HCT116 (cell line): ENCODE measurements around the gene WDR76. TPM values are rescaled to one million over a fixed set of nuclear protein-coding genes. Genes with fewer than 3 reads are reported as not detected.

Experiments
- ATAC-seq: fragments of 200-7000 bp; cut with Tn5 transposase; 2 replicates; pipeline ENCODE4 v1.9.1; 2020; ENCODE audit warnings: mild to moderate bottlenecking, moderate library complexity
- BruUV-seq: library from RNA; stranded (reverse); fragments of 400-500 nt; replicated peaks from 2 replicates; lab custom pipeline; 2021; lab: Mats Ljungman, UMichigan
- CTCF ChIA-PET: fragments of 300-600 bp; sonication (Branson Sonifier 250); formaldehyde crosslinking; loops from one replicate; lab custom pipeline; 2021; ENCODE audit warnings: antibody characterized with exemption; lab: Charles Lee
- POLR2A ChIA-PET: fragments of 300-600, 350-600 bp; sonication (Branson Sonifier 250); formaldehyde crosslinking; loops from one replicate; lab custom pipeline; 2021; ENCODE audit warnings: antibody characterized with exemption; lab: Charles Lee
- RAD21 ChIA-PET, 2 experiments: fragments of 300-600 bp; sonication (Branson Sonifier 250); formaldehyde crosslinking; loops; one replicate each; lab custom pipeline; 2023; ENCODE audit warnings: low total read pairs in 2 of 2; ENCODE audit not compliant: uncharacterized antibody in 2 of 2, unreplicated experiment in 2 of 2, low non-redundant PET in 1 of 2; lab: Charles Lee
- DNase-seq: peaks from one replicate; pipeline ENCODE4 v3.0.0-alpha.2; 2010; ENCODE audit warnings: low read depth, low spot score
- H2AFZ ChIP-seq: fragments of 200-600 bp; shearing (Covaris generic), sonication (generic); 2 replicates; pipeline ENCODE4 v1.6.1; 2017; ENCODE audit warnings: low read depth, mixed run types, mixed read lengths, antibody characterized with exemption, low read length; ENCODE audit not compliant: poor library complexity, severe bottlenecking
- H3K27ac ChIP-seq: 2 replicates; pipeline ENCODE4 v1.5.1; 2012; ENCODE audit warnings: low read depth, low read length
- H3K27me3 ChIP-seq: fragments of 200-600 bp; sonication (generic); 2 replicates; pipeline ENCODE4 v1.6.1; 2016; ENCODE audit warnings: mixed run types, low read length, mixed read lengths; ENCODE audit not compliant: insufficient read depth
- H3K36me3 ChIP-seq, 2 experiments: fragments of 200-500 bp in 1 of 2; fragments of 200-600 bp in 1 of 2; sonication (Bioruptor generic) in 1 of 2; sonication (generic) in 1 of 2; 2 replicates each; pipeline versions ENCODE4 v1.5.1 to v1.6.1; 2014 to 2016; ENCODE audit warnings: low read length in 2 of 2, inconsistent platforms in 1 of 2, mixed read lengths in 1 of 2, mixed run types in 1 of 2; ENCODE audit not compliant: insufficient read depth in 2 of 2, control insufficient read depth in 1 of 2
- H3K4me1 ChIP-seq, 2 experiments: fragments of 200-600 bp in 1 of 2; sonication (generic) in 1 of 2; 2 replicates each; pipeline versions ENCODE4 v1.5.1 to v1.6.1; 2012 to 2017; ENCODE audit warnings: low read length in 2 of 2, inconsistent platforms in 1 of 2, mild to moderate bottlenecking in 1 of 2, mixed read lengths in 1 of 2, mixed run types in 1 of 2, moderate library complexity in 1 of 2; ENCODE audit not compliant: insufficient read depth in 2 of 2, control insufficient read depth in 1 of 2
- H3K4me2 ChIP-seq: fragments of 200-600 bp; sonication (generic); 2 replicates; pipeline ENCODE4 v1.6.1; 2017; ENCODE audit warnings: mixed run types, low read length, mixed read lengths
- H3K4me3 ChIP-seq, 2 experiments: fragments of 200-600 bp in 1 of 2; sonication (generic) in 1 of 2; replicated peaks in 1 of 2; 2 replicates each; pipeline ENCODE4 v1.5.1; 2011 to 2016; ENCODE audit warnings: low read length in 2 of 2, control low read depth in 1 of 2, low read depth in 1 of 2, mild to moderate bottlenecking in 1 of 2, mixed read lengths in 1 of 2, mixed run types in 1 of 2
- H3K79me2 ChIP-seq: fragments of 200-600 bp; sonication (generic); 2 replicates; pipeline ENCODE4 v1.6.1; 2017; ENCODE audit warnings: mild to moderate bottlenecking, mixed run types, low read length, moderate library complexity, mixed read lengths; ENCODE audit not compliant: insufficient read depth
- H3K9ac ChIP-seq: fragments of 200-600 bp; sonication (generic); 2 replicates; pipeline ENCODE4 v1.6.1; 2016; ENCODE audit warnings: low read length, mixed read lengths
- H3K9me2 ChIP-seq: fragments of 200-600 bp; sonication (generic), shearing (Covaris generic); 2 replicates; pipeline ENCODE4 v1.6.1; 2017; ENCODE audit warnings: mixed run types, mild to moderate bottlenecking, moderate library complexity; ENCODE audit not compliant: insufficient read depth
- H3K9me3 ChIP-seq, 2 experiments: fragments of 200-500 bp in 1 of 2; fragments of 200-600 bp in 1 of 2; sonication (Bioruptor generic) in 1 of 2; sonication (generic) in 1 of 2; 2 replicates each; pipeline ENCODE4 v1.6.1; 2014 to 2017; ENCODE audit warnings: low read length in 2 of 2, mixed read lengths in 2 of 2, inconsistent platforms in 1 of 2, low read depth in 1 of 2, mild to moderate bottlenecking in 1 of 2, mixed run types in 1 of 2, moderate library complexity in 1 of 2; ENCODE audit not compliant: control insufficient read depth in 1 of 2, insufficient read depth in 1 of 2
- H4K20me1 ChIP-seq: fragments of 200-600 bp; sonication (generic), shearing (Covaris generic); 2 replicates; pipeline ENCODE4 v1.6.1; 2017; ENCODE audit warnings: mixed run types, mild to moderate bottlenecking, moderate library complexity; ENCODE audit not compliant: insufficient read depth
- JUND ChIP-seq: IDR thresholded peaks from 2 replicates; pipeline ENCODE4 v1.6.1; 2012
- MAX ChIP-seq: IDR thresholded peaks from 2 replicates; pipeline ENCODE4 v1.6.1; 2012
- POLR2A ChIP-seq: IDR thresholded peaks from 2 replicates; pipeline ENCODE4 v1.7.0; 2011; ENCODE audit warnings: borderline replicate concordance; ENCODE audit not compliant: insufficient read depth, insufficient read length; ENCODE audit errors: extremely low read depth
- POLR2AphosphoS5 ChIP-seq: IDR thresholded peaks from 2 replicates; pipeline ENCODE4 v1.6.1; 2011; ENCODE audit warnings: mild to moderate bottlenecking, low read depth, low read length, moderate library complexity
- SP1 ChIP-seq: IDR thresholded peaks from 2 replicates; pipeline ENCODE4 v1.6.1; 2012; ENCODE audit warnings: low read depth
- SRF ChIP-seq: IDR thresholded peaks from 2 replicates; pipeline ENCODE4 v1.6.1; 2012; ENCODE audit warnings: low read depth
- TCF7L2 ChIP-seq: IDR thresholded peaks from 2 replicates; pipeline ENCODE4 v1.7.0; 2011; ENCODE audit warnings: borderline replicate concordance, inconsistent platforms; ENCODE audit not compliant: insufficient read depth, insufficient read length; ENCODE audit errors: extremely low read depth
- ZBTB33 ChIP-seq: IDR thresholded peaks from 2 replicates; pipeline ENCODE4 v1.6.1; 2011; ENCODE audit warnings: mild to moderate bottlenecking, low read length, moderate library complexity; ENCODE audit not compliant: insufficient replicate concordance; ENCODE audit errors: extremely low read depth
- ZFX ChIP-seq: fragments of 450-650 bp; IDR thresholded peaks from 2 replicates; pipeline ENCODE4 v1.6.1; 2017
- intact Hi-C: fragments of 100-400 bp; cut with micrococcal nuclease; formaldehyde crosslinking; loops from 2 replicates; pipeline ENCODE4 v1.10.0; 2022
- total RNA-seq: library from RNA; stranded (reverse); gene quantifications from one replicate; pipeline ENCODE4 v1.2.1, GENCODE V29; 2021; ENCODE audit not compliant: unreplicated experiment

The WDR76 gene
- total RNA-seq, 1 experiment from 2014 or later: 33.0 TPM

- TF ChIP-seq TCF7L2: no peak
- TF ChIP-seq SRF: no peak
- no peak for TF ChIP-seq MAX
- no peak for TF ChIP-seq SP1
- no peak for TF ChIP-seq JUND
- no peak for TF ChIP-seq ZBTB33
- TF ChIP-seq POLR2A: no peak
These were observed 37.4 kb upstream of the WDR76 start (continued) for GRCh38 chr15:43789409-43789808.

- peak within 1 kb of the TSS; percentile 97 for H3K4me2 ChIP-seq
- no peaks in the 10 kb centered on the region for H4K20me1 ChIP-seq
- H3K9me2 ChIP-seq: no peaks in the 10 kb centered on the region
- DNase-seq (peak; percentile 98), ATAC-seq (peak; percentile 97)
- H3K4me3 ChIP-seq: peak within 1 kb of the TSS; percentile 99 to 100
- peak within 1 kb of the TSS; percentile 100 for H3K9ac ChIP-seq
- peaks cover 13 to 17% of the 10 kb centered on the region in 2 experiments for H3K4me1 ChIP-seq
- TF ChIP-seq JUND (no peak), POLR2A (peak; percentile 70), ZFX (peak; percentile 64; the same call in 1 of the 2 replicates), SP1 (no peak), POLR2AphosphoS5 (peak; percentile 97)
- CTCF ChIA-PET: interaction anchor here (1.3 kb wide), 1 partner anchor 15 kb away, joined by 3 read pairs; the partner anchor contains the start of gene ELL3
- RAD21 ChIA-PET: interaction anchor here in 1 of 2 experiments (0.6 kb wide), 1 partner anchor 466 kb away, joined by 3 read pairs; no protein-coding TSS in a partner anchor
- intact Hi-C loops: no loop called here
- H3K27me3 ChIP-seq: no peaks in the 10 kb centered on the region
- peaks cover 37% of the 10 kb centered on the region for H3K79me2 ChIP-seq
- peaks cover 28 to 40% of the 10 kb centered on the region in 2 experiments for H3K36me3 ChIP-seq
- H3K9me3 ChIP-seq: no peaks in the 10 kb centered on the region
- TSS peak; percentile 56 for BruUV-seq
- POLR2A ChIA-PET: interaction anchor here (1.3 to 2.9 kb wide), 2 partner anchors 9 to 16 kb away, joined by 3 to 8 read pairs; partner anchors contain the start of genes ELL3 and HYPK
- peak within 1 kb of the TSS; percentile 52 for H2AFZ ChIP-seq
- H3K27ac ChIP-seq: peak within 1 kb of the TSS; percentile 93
These were observed 34.6 kb upstream of the WDR76 start, which contains the start of gene SERF2 for GRCh38 chr15:43791993-43792760. Gene SERF2 (plus strand): TSS chr15:43792320. CDS start chr15:43792377, 57 bp downstream.
